Measurements from ENCODE around the gene ZNRF2. TPM values are rescaled to one million over a fixed set of nuclear protein-coding genes. Genes with fewer than 3 reads are reported as not detected.

ZNRF2 gene
- total RNA-seq, 1 donor from 2014 or later: 13.8 TPM

- TF ChIP-seq CTCF (IDR thresholded peaks at IDR 0.05; ENCODE audit: unreplicated experiment): no peak
- H3K27ac Mint-ChIP-seq: no peak overlapping the region
- H3K4me3 Mint-ChIP-seq (ENCODE audit: low read depth): no peak overlapping the region
- H3K9me3 Mint-ChIP-seq (ENCODE audit: low read depth): no peaks in the 10 kb centered on the region
- no peaks in the 10 kb centered on the region for H3K36me3 Mint-ChIP-seq (ENCODE audit: insufficient read depth)
- H3K4me1 Mint-ChIP-seq (ENCODE audit: low read depth): no peaks in the 10 kb centered on the region
- DNase-seq (ENCODE audit: low spot score, unreplicated experiment): no peak
- H3K27me3 Mint-ChIP-seq: no peaks in the 10 kb centered on the region
Measured at GRCh38 chr7:30272126-30272525, 12.3 kb upstream of the ZNRF2 start.

GRCh38 chr7:30273552-30273951 lies 10.8 kb upstream of the ZNRF2 start:
- TF ChIP-seq CTCF (IDR thresholded peaks at IDR 0.05; ENCODE audit: unreplicated experiment): no peak
- H3K4me1 Mint-ChIP-seq (ENCODE audit: low read depth): no peaks in the 10 kb centered on the region
- no peak overlapping the region for H3K27ac Mint-ChIP-seq
- H3K9me3 Mint-ChIP-seq (ENCODE audit: low read depth): no peaks in the 10 kb centered on the region
- no peak for DNase-seq (ENCODE audit: low spot score, unreplicated experiment)
- H3K4me3 Mint-ChIP-seq (ENCODE audit: low read depth): no peak overlapping the region
- H3K36me3 Mint-ChIP-seq (ENCODE audit: insufficient read depth): no peaks in the 10 kb centered on the region
- no peaks in the 10 kb centered on the region for H3K27me3 Mint-ChIP-seq

- Mint-ChIP-seq H3K9me3 (ENCODE audit: low read depth) (no peaks in the 10 kb centered on the region), H3K4me1 (ENCODE audit: low read depth) (no peaks in the 10 kb centered on the region), H3K27ac (no peak overlapping the region), H3K36me3 (ENCODE audit: insufficient read depth) (no peaks in the 10 kb centered on the region), H3K4me3 (ENCODE audit: low read depth) (no peak overlapping the region), H3K27me3 (no peaks in the 10 kb centered on the region)
- no peak for TF ChIP-seq CTCF (IDR thresholded peaks at IDR 0.05; ENCODE audit: unreplicated experiment)
- DNase-seq (ENCODE audit: low spot score, unreplicated experiment): no peak
Measured at GRCh38 chr7:30274641-30275040, 9.8 kb upstream of the ZNRF2 start.

- peak; percentile 64 for TF ChIP-seq CTCF (IDR thresholded peaks at IDR 0.05; ENCODE audit: unreplicated experiment)
- Mint-ChIP-seq H3K27me3 (no peaks in the 10 kb centered on the region), H3K4me3 (ENCODE audit: low read depth) (no peak overlapping the region), H3K9me3 (ENCODE audit: low read depth) (no peaks in the 10 kb centered on the region), H3K27ac (peak overlapping the region; percentile 63), H3K36me3 (ENCODE audit: insufficient read depth) (no peaks in the 10 kb centered on the region), H3K4me1 (ENCODE audit: low read depth) (peaks cover 4% of the 10 kb centered on the region)
- peak; percentile 17 for DNase-seq (ENCODE audit: low spot score, unreplicated experiment)
Measured at GRCh38 chr7:30276203-30276900, 8.0 kb upstream of the ZNRF2 start.

- no peak overlapping the region for H3K27ac Mint-ChIP-seq
- no peaks in the 10 kb centered on the region for H3K36me3 Mint-ChIP-seq (ENCODE audit: insufficient read depth)
- TF ChIP-seq CTCF (IDR thresholded peaks at IDR 0.05; ENCODE audit: unreplicated experiment): no peak
- no peak overlapping the region for H3K4me3 Mint-ChIP-seq (ENCODE audit: low read depth)
- peaks cover 9% of the 10 kb centered on the region for H3K4me1 Mint-ChIP-seq (ENCODE audit: low read depth)
- no peaks in the 10 kb centered on the region for H3K9me3 Mint-ChIP-seq (ENCODE audit: low read depth)
- no peaks in the 10 kb centered on the region for H3K27me3 Mint-ChIP-seq
- no peak for DNase-seq (ENCODE audit: low spot score, unreplicated experiment)
Measured at GRCh38 chr7:30278376-30278775, 6.0 kb upstream of the ZNRF2 start.

All from progenitor cell of endocrine pancreas (in vitro differentiated cells).